Thoracic aorta (tissue), 2 donors: ENCODE measurements around the gene NDUFA3. TPM values are rescaled to one million over a fixed set of nuclear protein-coding genes. Genes with fewer than 3 reads are reported as not detected.

Source experiments
- ATAC-seq: fragments of 150-250 bp; one replicate; pipeline ENCODE4 v1.8.0; 2017; ENCODE audit warnings: low read depth; ENCODE audit not compliant: insufficient number of reproducible peaks, low FRiP score
- DNase-seq: peaks from one replicate; pipeline ENCODE4 v3.0.0-alpha.2; 2020; ENCODE audit warnings: low spot score
- H3K27ac ChIP-seq, 2 donors: fragments of 200-600 bp; sonication (generic); 1 replicate in 1 of 2; 2 replicates in 1 of 2; pipeline ENCODE4 v1.5.1; 2016; ENCODE audit warnings: mild to moderate bottlenecking in 2 of 2, moderate library complexity in 2 of 2
- H3K27me3 ChIP-seq: fragments of 200-600 bp; sonication (generic); replicated peaks from 2 replicates; pipeline ENCODE4 v1.6.0; 2016; ENCODE audit warnings: mild to moderate bottlenecking; ENCODE audit not compliant: insufficient read depth
- H3K36me3 ChIP-seq: fragments of 200-600 bp; sonication (generic); one replicate; pipeline ENCODE4 v1.5.1; 2016
- H3K4me1 ChIP-seq, 2 donors: fragments of 200-600 bp; sonication (generic); 1 replicate in 1 of 2; 2 replicates in 1 of 2; pipeline versions ENCODE4 v1.5.1 to v1.6.0; 2016; ENCODE audit warnings: low read depth in 2 of 2, mild to moderate bottlenecking in 1 of 2; ENCODE audit not compliant: control insufficient read depth in 1 of 2
- H3K4me3 ChIP-seq: fragments of 200-600 bp; sonication (generic); 2 replicates; pipeline ENCODE4 v1.5.1; 2016; ENCODE audit warnings: mild to moderate bottlenecking
- H3K9me3 ChIP-seq: fragments of 200-600 bp; sonication (generic); 2 replicates; pipeline ENCODE4 v1.5.1; 2016
- total RNA-seq, 2 donors: library from RNA; depleted of rRNA; stranded (reverse); fragments of >200 nt; gene quantifications; one replicate each; pipeline versions ENCODE4 v1.1.0 to v1.2.3, GENCODE V29; 2016
- TF ChIP-seq, protein P1 (sequence below): fragments of 200-600 bp; sonication (generic); IDR thresholded peaks from one replicate; pipeline ENCODE4 v1.5.1; 2019; ENCODE audit warnings: antibody characterized with exemption

Gene NDUFA3
- total RNA-seq, 2 donors from 2014 or later, result 13.0 to 16.6 TPM

DNA sequence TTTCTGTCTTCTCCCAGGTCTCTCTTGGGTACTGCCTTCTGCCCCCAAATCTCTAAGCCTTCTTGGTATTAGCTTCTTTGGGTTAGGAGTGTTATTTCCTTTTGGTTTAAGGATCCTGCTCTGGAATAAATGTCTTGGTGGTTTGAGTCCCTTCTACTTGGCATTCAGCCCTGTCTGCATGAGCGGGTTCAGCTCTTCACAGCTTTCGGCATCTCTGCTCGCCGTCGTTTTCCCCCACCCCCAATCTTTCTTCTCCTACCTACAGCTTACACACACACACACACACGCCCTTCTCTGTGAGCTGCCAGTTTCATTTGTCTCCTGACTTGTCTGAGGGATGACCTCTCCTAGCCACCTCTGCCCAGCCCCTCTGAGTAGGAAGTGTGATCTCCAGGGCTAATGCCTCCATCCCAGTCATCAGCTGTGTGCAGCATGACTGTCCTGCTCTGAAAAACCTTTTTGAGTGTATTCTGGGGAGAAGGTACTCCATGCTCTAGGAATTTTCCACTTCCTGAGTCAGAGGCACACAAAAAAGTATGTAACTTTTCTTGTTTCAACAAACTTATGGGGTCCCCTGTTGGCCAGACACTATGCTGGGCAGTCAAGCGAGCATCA is 39.6 kb downstream of the NDUFA3 start:
- H3K36me3 ChIP-seq, result peaks cover 51% of the 10 kb centered on the region
- ATAC-seq, result no peak
- TF ChIP-seq, protein P1, sequence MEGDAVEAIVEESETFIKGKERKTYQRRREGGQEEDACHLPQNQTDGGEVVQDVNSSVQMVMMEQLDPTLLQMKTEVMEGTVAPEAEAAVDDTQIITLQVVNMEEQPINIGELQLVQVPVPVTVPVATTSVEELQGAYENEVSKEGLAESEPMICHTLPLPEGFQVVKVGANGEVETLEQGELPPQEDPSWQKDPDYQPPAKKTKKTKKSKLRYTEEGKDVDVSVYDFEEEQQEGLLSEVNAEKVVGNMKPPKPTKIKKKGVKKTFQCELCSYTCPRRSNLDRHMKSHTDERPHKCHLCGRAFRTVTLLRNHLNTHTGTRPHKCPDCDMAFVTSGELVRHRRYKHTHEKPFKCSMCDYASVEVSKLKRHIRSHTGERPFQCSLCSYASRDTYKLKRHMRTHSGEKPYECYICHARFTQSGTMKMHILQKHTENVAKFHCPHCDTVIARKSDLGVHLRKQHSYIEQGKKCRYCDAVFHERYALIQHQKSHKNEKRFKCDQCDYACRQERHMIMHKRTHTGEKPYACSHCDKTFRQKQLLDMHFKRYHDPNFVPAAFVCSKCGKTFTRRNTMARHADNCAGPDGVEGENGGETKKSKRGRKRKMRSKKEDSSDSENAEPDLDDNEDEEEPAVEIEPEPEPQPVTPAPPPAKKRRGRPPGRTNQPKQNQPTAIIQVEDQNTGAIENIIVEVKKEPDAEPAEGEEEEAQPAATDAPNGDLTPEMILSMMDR, result no peak

DNA sequence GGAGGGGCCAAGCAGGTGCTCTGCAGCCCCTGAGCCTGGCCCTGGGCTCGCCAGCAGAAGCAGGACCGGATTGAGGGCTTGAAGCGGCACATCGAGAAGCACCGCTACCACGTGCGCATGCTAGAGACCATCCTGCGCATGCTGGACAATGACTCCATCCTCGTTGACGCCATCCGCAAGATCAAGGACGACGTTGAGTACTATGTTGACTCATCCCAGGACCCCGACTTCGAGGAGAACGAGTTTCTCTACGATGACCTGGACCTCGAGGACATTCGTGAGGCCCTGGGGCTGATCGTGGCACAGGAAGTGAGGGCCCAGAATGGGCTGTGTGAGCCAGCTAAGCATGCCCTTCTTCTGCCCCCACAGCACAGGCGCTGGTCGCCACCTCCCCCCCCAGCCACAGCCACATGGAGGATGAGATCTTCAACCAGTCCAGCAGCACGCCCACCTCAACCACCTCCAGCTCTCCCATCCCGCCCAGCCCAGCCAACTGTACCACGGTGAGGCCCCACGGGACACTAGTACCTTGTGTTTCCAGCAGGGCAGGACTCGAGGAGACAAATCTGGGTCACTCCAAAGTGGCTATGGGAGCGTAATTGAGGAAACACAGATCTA is 43.0 kb downstream of the NDUFA3 start:
- Histone ChIP-seq H3K9me3 (no peaks in the 10 kb centered on the region), H3K4me3 (no peak overlapping the region), H3K36me3 (peaks cover 80% of the 10 kb centered on the region), H3K4me1 (peaks cover 0 to 4% of the 10 kb centered on the region in 2 donors), H3K27me3 (no peaks in the 10 kb centered on the region), H3K27ac (no peak overlapping the region)
- TF ChIP-seq, protein P1, result no peak
- no peak for ATAC-seq
- DNase-seq, result no peak

More for the DNA sequence above, 39.6 kb downstream of the NDUFA3 start:
- no peak overlapping the region for H3K27ac ChIP-seq
- no peaks in the 10 kb centered on the region for H3K9me3 ChIP-seq
- no peaks in the 10 kb centered on the region for H3K27me3 ChIP-seq
- H3K4me3 ChIP-seq, result no peak overlapping the region
- no peak for DNase-seq
- peaks cover 19 to 26% of the 10 kb centered on the region in 2 donors for H3K4me1 ChIP-seq

DNA sequence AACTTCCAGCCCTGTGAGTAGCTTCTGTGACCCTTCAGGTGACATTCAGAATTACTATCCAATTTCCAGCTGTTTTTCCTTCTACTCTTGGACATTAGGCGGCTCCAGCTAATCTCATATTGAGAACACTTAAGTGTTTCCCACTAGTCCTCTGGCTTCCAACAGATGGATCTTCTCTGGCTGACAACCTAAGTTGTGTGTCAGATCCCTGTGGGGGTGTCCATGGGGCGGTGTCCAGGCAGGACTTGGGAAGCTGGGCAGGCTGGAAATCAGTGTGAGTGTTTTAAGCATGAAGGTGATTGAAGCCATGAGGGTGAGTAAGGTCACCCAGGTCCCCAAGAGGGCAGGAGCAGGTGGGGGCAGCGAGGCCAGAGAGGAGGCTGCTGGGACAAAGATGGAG is 45.0 kb downstream of the NDUFA3 start:
- Histone ChIP-seq H3K27ac (no peak overlapping the region), H3K4me3 (no peak overlapping the region), H3K36me3 (peaks cover 92% of the 10 kb centered on the region), H3K27me3 (no peaks in the 10 kb centered on the region), H3K9me3 (no peaks in the 10 kb centered on the region), H3K4me1 (no peaks in the 10 kb centered on the region)
- TF ChIP-seq, protein P1, result no peak
- ATAC-seq (no peak), DNase-seq (no peak)

DNA sequence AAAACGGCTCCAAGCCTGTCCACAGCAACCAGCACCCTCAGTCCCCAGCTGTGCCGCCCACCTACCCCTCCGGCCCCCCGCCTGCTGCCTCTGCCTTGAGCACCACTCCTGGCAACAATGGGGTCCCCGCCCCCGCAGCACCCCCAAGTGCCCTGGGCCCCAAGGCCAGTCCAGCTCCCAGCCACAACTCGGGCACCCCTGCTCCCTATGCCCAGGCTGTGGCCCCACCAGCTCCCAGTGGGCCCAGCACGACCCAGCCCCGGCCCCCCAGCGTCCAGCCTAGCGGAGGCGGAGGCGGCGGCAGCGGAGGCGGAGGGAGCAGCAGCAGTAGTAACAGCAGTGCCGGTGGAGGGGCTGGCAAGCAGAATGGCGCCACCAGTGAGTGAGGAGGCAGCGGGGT is 45.5 kb downstream of the NDUFA3 start:
- no peak overlapping the region for H3K4me3 ChIP-seq
- H3K9me3 ChIP-seq, result no peaks in the 10 kb centered on the region
- H3K36me3 ChIP-seq, result peaks cover 92% of the 10 kb centered on the region
- no peak overlapping the region for H3K27ac ChIP-seq
- TF ChIP-seq, protein P1, result no peak
- no peaks in the 10 kb centered on the region for H3K27me3 ChIP-seq
- DNase-seq (no peak), ATAC-seq (no peak)
- no peaks in the 10 kb centered on the region for H3K4me1 ChIP-seq

DNA sequence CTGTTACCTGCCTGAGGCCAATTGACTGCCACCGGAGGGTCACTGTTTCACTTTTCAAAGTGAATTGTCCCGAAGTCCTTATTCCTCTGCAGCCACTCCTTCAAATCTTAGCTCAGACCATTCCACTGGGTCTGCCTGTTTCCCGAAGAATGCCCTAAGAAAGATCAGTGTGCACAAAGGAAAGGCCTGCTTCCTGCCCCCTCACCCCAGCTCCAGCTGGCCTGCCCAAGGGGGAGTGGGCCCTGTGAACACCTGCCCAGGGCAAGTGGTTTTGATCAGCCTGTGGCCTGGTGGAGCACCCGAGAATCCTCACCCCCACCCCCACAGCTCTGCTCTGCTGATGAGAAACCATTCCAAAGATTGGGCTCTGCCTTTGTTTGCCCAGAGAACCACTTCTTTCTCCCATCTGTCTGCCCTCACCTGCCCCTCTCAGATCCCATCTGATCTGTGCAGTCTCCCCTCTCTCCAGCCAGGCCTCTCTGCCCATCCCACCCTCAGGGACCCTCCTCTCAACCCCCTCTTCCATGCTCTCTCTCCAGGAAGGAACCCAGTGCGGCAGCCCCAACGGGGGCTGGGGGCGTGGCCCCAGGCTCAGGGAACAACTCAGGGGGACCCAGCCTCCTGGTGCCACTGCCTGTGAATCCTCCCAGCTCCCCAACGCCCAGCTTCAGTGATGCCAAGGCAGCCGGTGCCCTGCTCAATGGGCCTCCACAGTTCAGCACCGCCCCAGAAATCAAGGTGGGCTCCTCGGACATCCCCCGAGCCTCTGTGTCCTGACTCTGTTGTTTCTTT is 46.6 kb downstream of the NDUFA3 start:
- Histone ChIP-seq H3K9me3 (no peaks in the 10 kb centered on the region), H3K4me3 (no peak overlapping the region), H3K27ac (no peak overlapping the region), H3K4me1 (no peaks in the 10 kb centered on the region), H3K36me3 (peaks cover 91% of the 10 kb centered on the region), H3K27me3 (no peaks in the 10 kb centered on the region)
- ATAC-seq (no peak), DNase-seq (no peak)
- TF ChIP-seq, protein P1, result no peak
